Activated T-helper 2 cell treated with anti-CD3 and anti-CD28 coated beads, Interferon-gamma antibody, Interleukin-2, Interleukin-4, amounts not matched to agents 10 μg/mL and 5 μg/mL and 100 μg/mL, durations not matched to agents 14 hours and 24 hours and 36 hours (primary cell): Measurements from ENCODE around the gene FBRSL1. TPM values are rescaled to one million over a fixed set of nuclear protein-coding genes. Genes with fewer than 3 reads are reported as not detected.

Source experiments
- DNase-seq: peaks from one replicate; pipeline ENCODE4 v3.0.0; 2021; ENCODE audit warnings: low spot score
- H3K27ac Mint-ChIP-seq: one replicate; pipeline ENCODE4 v1.8.0; 2021; ENCODE audit warnings: mixed read lengths
- H3K27me3 Mint-ChIP-seq: one replicate; pipeline ENCODE4 v1.8.0; 2021; ENCODE audit warnings: low read depth, mixed read lengths
- H3K36me3 Mint-ChIP-seq: one replicate; pipeline ENCODE4 v1.8.0; 2021; ENCODE audit warnings: low read depth, mixed read lengths
- H3K4me1 Mint-ChIP-seq: one replicate; pipeline ENCODE4 v1.8.0; 2021; ENCODE audit warnings: low read depth, mixed read lengths
- H3K4me3 Mint-ChIP-seq: one replicate; pipeline ENCODE4 v1.8.0; 2021; ENCODE audit warnings: low read depth, mild to moderate bottlenecking, moderate library complexity, mixed read lengths
- H3K9me3 Mint-ChIP-seq: one replicate; pipeline ENCODE4 v1.8.0; 2021; ENCODE audit warnings: mixed read lengths
- intact Hi-C: fragments of 100-400 bp; cut with micrococcal nuclease; formaldehyde crosslinking; loops from one replicate; pipeline ENCODE4 v1.15.1; 2023
- total RNA-seq: library from RNA; stranded (reverse); gene quantifications from 2 replicates; pipeline ENCODE4 v1.2.3, GENCODE V29; 2022

Gene FBRSL1
- total RNA-seq, 1 donor from 2014 or later = 66.0 TPM

GRCh38 chr12:132502149-132502881 is 12.4 kb downstream of the FBRSL1 start:
- Mint-ChIP-seq H3K4me1 (peaks cover 16% of the 10 kb centered on the region), H3K36me3 (no peaks in the 10 kb centered on the region), H3K27ac (no peak overlapping the region), H3K9me3 (no peaks in the 10 kb centered on the region), H3K27me3 (no peaks in the 10 kb centered on the region), H3K4me3 (no peak overlapping the region)
- DNase-seq = no peak
- intact Hi-C loops = no loop called here

DNA sequence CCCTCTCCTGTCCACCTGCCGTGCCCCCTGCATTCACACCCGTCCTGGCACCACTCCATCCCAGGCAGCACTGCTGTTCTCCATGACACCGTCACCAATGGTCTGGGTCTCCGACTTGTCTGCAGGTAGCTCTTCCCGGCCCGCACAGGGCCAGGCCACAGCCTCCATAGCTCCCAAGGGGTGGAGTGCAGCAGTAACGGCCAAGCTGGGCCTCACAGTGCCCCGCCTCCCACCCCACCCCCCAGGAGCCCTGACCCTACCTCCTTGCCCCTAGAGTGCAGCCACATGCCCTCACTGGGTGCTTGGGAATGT is 12.9 kb downstream of the FBRSL1 start:
- Mint-ChIP-seq H3K9me3 (no peaks in the 10 kb centered on the region), H3K36me3 (no peaks in the 10 kb centered on the region), H3K4me3 (no peak overlapping the region), H3K4me1 (peaks cover 16% of the 10 kb centered on the region), H3K27ac (no peak overlapping the region), H3K27me3 (no peaks in the 10 kb centered on the region)
- intact Hi-C loops = no loop called here
- no peak for DNase-seq

- intact Hi-C loops = no loop called here
- no peaks in the 10 kb centered on the region for H3K27me3 Mint-ChIP-seq
Measured at GRCh38 chr12:132503618-132504204, 13.8 kb downstream of the FBRSL1 start.

GRCh38 chr12:132505105-132505851 is 15.3 kb downstream of the FBRSL1 start:
- Mint-ChIP-seq H3K27ac (peak overlapping the region; percentile 38), H3K4me3 (no peak overlapping the region), H3K27me3 (no peaks in the 10 kb centered on the region), H3K36me3 (no peaks in the 10 kb centered on the region), H3K9me3 (no peaks in the 10 kb centered on the region), H3K4me1 (peaks cover 16% of the 10 kb centered on the region)
- intact Hi-C loops = no loop called here
- no peak for DNase-seq

More at GRCh38 chr12:132503618-132504204, 13.8 kb downstream of the FBRSL1 start:
- H3K9me3 Mint-ChIP-seq = no peaks in the 10 kb centered on the region
- peaks cover 16% of the 10 kb centered on the region for H3K4me1 Mint-ChIP-seq
- no peak overlapping the region for H3K4me3 Mint-ChIP-seq
- no peak overlapping the region for H3K27ac Mint-ChIP-seq
- H3K36me3 Mint-ChIP-seq = no peaks in the 10 kb centered on the region
- DNase-seq = no peak

DNA sequence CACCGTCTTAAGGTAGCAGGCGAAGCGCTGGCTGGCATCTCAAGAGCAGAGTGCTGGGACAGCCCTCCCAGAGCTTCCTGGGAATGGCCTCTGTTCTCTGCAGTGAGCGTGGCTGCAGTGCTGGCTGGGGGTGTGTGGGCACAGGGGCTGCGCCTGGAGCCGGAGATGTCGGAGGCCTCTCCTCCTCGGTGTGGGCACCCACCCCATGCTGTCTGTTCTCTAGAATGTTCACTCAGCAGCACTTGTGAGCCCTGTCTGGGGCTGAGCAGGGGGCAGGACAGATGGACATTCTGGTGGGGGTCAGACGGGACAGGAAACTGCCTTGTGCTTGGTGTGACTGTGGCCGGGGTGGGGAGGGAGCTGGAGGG is 15.9 kb downstream of the FBRSL1 start:
- Mint-ChIP-seq H3K9me3 (no peaks in the 10 kb centered on the region), H3K27ac (no peak overlapping the region), H3K27me3 (no peaks in the 10 kb centered on the region), H3K36me3 (no peaks in the 10 kb centered on the region), H3K4me1 (peaks cover 16% of the 10 kb centered on the region), H3K4me3 (no peak overlapping the region)
- intact Hi-C loops = no loop called here
- no peak for DNase-seq

- Mint-ChIP-seq H3K4me3 (no peak overlapping the region), H3K4me1 (peaks cover 16% of the 10 kb centered on the region), H3K27ac (peak overlapping the region; percentile 28), H3K9me3 (no peaks in the 10 kb centered on the region), H3K36me3 (no peaks in the 10 kb centered on the region), H3K27me3 (no peaks in the 10 kb centered on the region)
- DNase-seq = peak; percentile 67
- intact Hi-C loops = no loop called here
Measured at GRCh38 chr12:132506328-132507160, 16.6 kb downstream of the FBRSL1 start.

GRCh38 chr12:132507161-132507538 is 17.2 kb downstream of the FBRSL1 start:
- no peaks in the 10 kb centered on the region for H3K36me3 Mint-ChIP-seq
- no peaks in the 10 kb centered on the region for H3K9me3 Mint-ChIP-seq
- intact Hi-C loops = no loop called here
- no peaks in the 10 kb centered on the region for H3K27me3 Mint-ChIP-seq
- peak overlapping the region; percentile 28 for H3K27ac Mint-ChIP-seq
- DNase-seq = no peak
- H3K4me1 Mint-ChIP-seq = peaks cover 14% of the 10 kb centered on the region
- no peak overlapping the region for H3K4me3 Mint-ChIP-seq

- Mint-ChIP-seq H3K4me3 (no peak overlapping the region), H3K36me3 (no peaks in the 10 kb centered on the region), H3K27ac (no peak overlapping the region), H3K9me3 (no peaks in the 10 kb centered on the region), H3K4me1 (peaks cover 14% of the 10 kb centered on the region), H3K27me3 (no peaks in the 10 kb centered on the region)
- intact Hi-C loops = no loop called here
- DNase-seq = no peak
Measured at GRCh38 chr12:132507656-132508490, 17.9 kb downstream of the FBRSL1 start.

DNA sequence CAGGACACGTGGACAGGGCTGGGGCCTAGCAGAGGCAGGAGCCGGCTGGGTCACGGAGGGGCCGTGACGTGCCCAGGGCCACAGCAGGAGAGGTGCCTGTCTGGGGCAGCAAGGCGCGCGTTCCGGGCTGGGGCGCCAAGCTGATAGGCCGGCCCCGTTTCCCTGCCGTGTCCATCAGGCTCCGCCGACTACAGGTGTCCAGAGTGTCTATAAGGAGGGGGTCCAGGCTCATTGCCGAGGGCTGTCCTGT is 18.5 kb downstream of the FBRSL1 start:
- DNase-seq = no peak
- no peaks in the 10 kb centered on the region for H3K9me3 Mint-ChIP-seq
- intact Hi-C loops = no loop called here

GRCh38 chr12:132508860-132509732 is 19.1 kb downstream of the FBRSL1 start:
- Mint-ChIP-seq H3K4me3 (no peak overlapping the region), H3K27me3 (no peaks in the 10 kb centered on the region), H3K36me3 (no peaks in the 10 kb centered on the region), H3K9me3 (no peaks in the 10 kb centered on the region), H3K4me1 (peaks cover 13% of the 10 kb centered on the region), H3K27ac (no peak overlapping the region)
- intact Hi-C loops = no loop called here
- DNase-seq = no peak

More for the DNA sequence above, 18.5 kb downstream of the FBRSL1 start:
- no peaks in the 10 kb centered on the region for H3K36me3 Mint-ChIP-seq
- no peaks in the 10 kb centered on the region for H3K27me3 Mint-ChIP-seq
- no peak overlapping the region for H3K27ac Mint-ChIP-seq
- H3K4me3 Mint-ChIP-seq = no peak overlapping the region
- H3K4me1 Mint-ChIP-seq = peaks cover 13% of the 10 kb centered on the region

- H3K4me1 Mint-ChIP-seq = peaks cover 11% of the 10 kb centered on the region
- no peak overlapping the region for H3K4me3 Mint-ChIP-seq
- H3K9me3 Mint-ChIP-seq = no peaks in the 10 kb centered on the region
Measured at GRCh38 chr12:132510111-132510724, 20.3 kb downstream of the FBRSL1 start.

More at GRCh38 chr12:132510111-132510724, 20.3 kb downstream of the FBRSL1 start:
- no peaks in the 10 kb centered on the region for H3K27me3 Mint-ChIP-seq
- DNase-seq = no peak
- H3K27ac Mint-ChIP-seq = no peak overlapping the region
- peaks cover 3% of the 10 kb centered on the region for H3K36me3 Mint-ChIP-seq
- intact Hi-C loops = no loop called here
